H1 (cell line): ENCODE results near the gene ILF2.

Experiments
- ATF3 ChIP-seq: IDR thresholded peaks from 2 replicates; pipeline ENCODE4 v1.6.1; 2011; ENCODE audit warnings: low read depth, mild to moderate bottlenecking, low read length; ENCODE audit not compliant: insufficient read depth
- BCL11A ChIP-seq, 2 experiments: IDR thresholded peaks; one replicate each; pipeline ENCODE4 v1.6.1; 2011; ENCODE audit warnings: low read depth in 2 of 2, low read length in 2 of 2, mild to moderate bottlenecking in 2 of 2
- CHD1 ChIP-seq: IDR thresholded peaks from 2 replicates; pipeline ENCODE4 v1.6.1; 2012; ENCODE audit warnings: low read depth, low read length, improper control_type of control experiment
- CTCF ChIP-seq, 3 experiments: IDR thresholded peaks; 1 replicate in 2 of 3; 2 replicates in 1 of 3; pipeline versions ENCODE4 v1.5.1 to v1.6.1; 2011; ENCODE audit warnings: low read length in 3 of 3, mild to moderate bottlenecking in 3 of 3, inconsistent platforms in 2 of 3, low read depth in 1 of 3, moderate library complexity in 1 of 3; ENCODE audit not compliant: insufficient read depth in 1 of 3; ENCODE audit errors: control extremely low read depth in 1 of 3
- EZH2 ChIP-seq: fragments of 200-600 bp; sonication (generic); IDR thresholded peaks from 2 replicates; pipeline ENCODE4 v1.7.1; 2012; ENCODE audit warnings: low read depth, mild to moderate bottlenecking, moderate library complexity, low read length, inconsistent platforms; ENCODE audit not compliant: severe bottlenecking
- TEAD4 ChIP-seq: IDR thresholded peaks from 2 replicates; pipeline ENCODE4 v1.6.1; 2012; ENCODE audit warnings: low read depth, low read length, inconsistent platforms, mixed read lengths

- TF ChIP-seq EZH2 (no peak), TEAD4 (no peak), CHD1 (no peak), BCL11A (IDR thresholded peaks at IDR 0.05; ENCODE audit: low read depth in 2 of 2, low read length in 2 of 2) (no peak), CTCF (IDR thresholded peaks at IDR 0.05; ENCODE audit: control extremely low read depth in 1 of 3, insufficient read depth in 1 of 3, low read depth in 1 of 3, low read length in 3 of 3) (no peak), ATF3 (no peak)
Observed at GRCh38 chr1:153626477-153626903, 44.3 kb downstream of the ILF2 start.
